Osteoblast (primary cell): ENCODE results near the gene PLCXD3. TPM values are rescaled to one million over a fixed set of nuclear protein-coding genes. Genes with fewer than 3 reads are reported as not detected.

ENCODE experiments used
- DNase-seq: peaks from one replicate; pipeline ENCODE4 v3.0.0; 2011; ENCODE audit warnings: low spot score, mixed read lengths; ENCODE audit not compliant: insufficient read length; ENCODE audit errors: missing footprints
- H2AFZ ChIP-seq: 2 replicates; pipeline ENCODE4 v1.6.0; 2011; ENCODE audit warnings: mild to moderate bottlenecking, low read length
- H3K27ac ChIP-seq: 2 replicates; pipeline ENCODE4 v1.5.1; 2011; ENCODE audit warnings: mild to moderate bottlenecking, low read depth, low read length, moderate library complexity
- H3K27me3 ChIP-seq: 2 replicates; pipeline ENCODE4 v1.6.0; 2012; ENCODE audit warnings: mild to moderate bottlenecking, control low read depth, inconsistent platforms, low read length, moderate library complexity; ENCODE audit not compliant: insufficient read depth
- H3K36me3 ChIP-seq: 2 replicates; pipeline ENCODE4 v1.5.1; 2011; ENCODE audit warnings: mild to moderate bottlenecking, low read length, control low read depth, moderate library complexity; ENCODE audit not compliant: insufficient read depth
- H3K4me1 ChIP-seq: 2 replicates; pipeline ENCODE4 v1.5.1; 2011; ENCODE audit warnings: mild to moderate bottlenecking, low read length, control low read depth, moderate library complexity; ENCODE audit not compliant: insufficient read depth
- H3K4me2 ChIP-seq: 2 replicates; pipeline ENCODE4 v1.6.0; 2011; ENCODE audit warnings: mild to moderate bottlenecking, low read length; ENCODE audit not compliant: insufficient read depth
- H3K4me3 ChIP-seq: fragments of 200-600 bp; sonication (generic); 3 replicates; pipeline ENCODE4 v1.5.1; 2012; ENCODE audit warnings: mild to moderate bottlenecking, low read length, inconsistent platforms; ENCODE audit not compliant: insufficient read depth
- H3K79me2 ChIP-seq: 2 replicates; pipeline ENCODE4 v1.6.0; 2012; ENCODE audit warnings: mild to moderate bottlenecking, low read length, control low read depth, inconsistent platforms; ENCODE audit not compliant: insufficient read depth
- H3K9me3 ChIP-seq: 2 replicates; pipeline ENCODE4 v1.5.1; 2011; ENCODE audit warnings: low read depth, low read length, control low read depth
- H4K20me1 ChIP-seq: 2 replicates; pipeline ENCODE4 v1.6.0; 2012; ENCODE audit warnings: mild to moderate bottlenecking, low read length, control low read depth; ENCODE audit not compliant: insufficient read depth
- CTCF ChIP-seq: IDR thresholded peaks from 2 replicates; pipeline ENCODE4 v1.5.1; 2011; ENCODE audit warnings: mild to moderate bottlenecking, low read depth, low read length, moderate library complexity; ENCODE audit errors: extremely low read depth
- total RNA-seq: library from RNA; depleted of rRNA; stranded (reverse); fragments of >200 nt; gene quantifications from 2 replicates; pipeline ENCODE4 v1.2.3, GENCODE V29; 2012

The PLCXD3 gene
- total RNA-seq, 1 donor: 0.36 TPM

GRCh38 chr5:41412496-41412895 is 97.9 kb downstream of the PLCXD3 start:
- no peak for TF ChIP-seq CTCF
- peaks cover 22% of the 10 kb centered on the region for H3K4me1 ChIP-seq
- no peak overlapping the region for H3K4me2 ChIP-seq
- no peaks in the 10 kb centered on the region for H3K79me2 ChIP-seq
- no peaks in the 10 kb centered on the region for H3K36me3 ChIP-seq
- no peaks in the 10 kb centered on the region for H3K27me3 ChIP-seq
- DNase-seq: no peak
- H2AFZ ChIP-seq: no peak overlapping the region
- no peak overlapping the region for H3K4me3 ChIP-seq
- H3K27ac ChIP-seq: no peak overlapping the region
- H3K9me3 ChIP-seq: no peaks in the 10 kb centered on the region
- no peaks in the 10 kb centered on the region for H4K20me1 ChIP-seq

- TF ChIP-seq CTCF: no peak
- no peak for DNase-seq
- Histone ChIP-seq H3K4me3 (no peak overlapping the region), H3K36me3 (no peaks in the 10 kb centered on the region), H3K27me3 (no peaks in the 10 kb centered on the region), H3K27ac (no peak overlapping the region), H3K79me2 (no peaks in the 10 kb centered on the region), H3K4me1 (peaks cover 22% of the 10 kb centered on the region), H2AFZ (no peak overlapping the region), H4K20me1 (no peaks in the 10 kb centered on the region), H3K9me3 (no peaks in the 10 kb centered on the region), H3K4me2 (no peak overlapping the region)
These were observed 99.7 kb downstream of the PLCXD3 start for GRCh38 chr5:41410737-41411136.

GRCh38 chr5:41410307-41410706 is 100.1 kb downstream of the PLCXD3 start:
- no peaks in the 10 kb centered on the region for H3K27me3 ChIP-seq
- no peaks in the 10 kb centered on the region for H3K9me3 ChIP-seq
- DNase-seq: no peak
- H4K20me1 ChIP-seq: no peaks in the 10 kb centered on the region
- H3K79me2 ChIP-seq: no peaks in the 10 kb centered on the region
- no peaks in the 10 kb centered on the region for H3K36me3 ChIP-seq
- H3K4me3 ChIP-seq: no peak overlapping the region
- H3K27ac ChIP-seq: no peak overlapping the region
- TF ChIP-seq CTCF: no peak
- peaks cover 22% of the 10 kb centered on the region for H3K4me1 ChIP-seq
- no peak overlapping the region for H3K4me2 ChIP-seq
- H2AFZ ChIP-seq: no peak overlapping the region

- DNase-seq: peak; percentile 43
- H4K20me1 ChIP-seq: no peaks in the 10 kb centered on the region
- peak overlapping the region; percentile 55 for H3K4me2 ChIP-seq
- no peaks in the 10 kb centered on the region for H3K36me3 ChIP-seq
- no peak overlapping the region for H3K4me3 ChIP-seq
- H3K9me3 ChIP-seq: no peaks in the 10 kb centered on the region
- H3K27me3 ChIP-seq: no peaks in the 10 kb centered on the region
- no peaks in the 10 kb centered on the region for H3K79me2 ChIP-seq
- peak overlapping the region; percentile 11 for H2AFZ ChIP-seq
- peaks cover 14% of the 10 kb centered on the region for H3K4me1 ChIP-seq
- peak overlapping the region; percentile 86 for H3K27ac ChIP-seq
- TF ChIP-seq CTCF: no peak
These were observed 101.5 kb downstream of the PLCXD3 start for GRCh38 chr5:41408676-41409443.
